PC-3 (cell line): ENCODE data around the gene RAC3. TPM values are rescaled to one million over a fixed set of nuclear protein-coding genes. Genes with fewer than 3 reads are reported as not detected.

ENCODE experiments used
- ATAC-seq: fragments of 200-7000 bp; cut with Tn5 transposase; 2 replicates; pipeline ENCODE4 v1.9.1; 2020; ENCODE audit warnings: mild to moderate bottlenecking, moderate library complexity
- BruUV-seq: library from RNA; stranded (reverse); fragments of 400-500 nt; replicated peaks from 2 replicates; lab custom pipeline; 2021; lab: Mats Ljungman, UMichigan
- CTCF ChIA-PET: fragments of 300-600 bp; sonication (Branson Sonifier 250); formaldehyde crosslinking; loops from one replicate; lab custom pipeline; 2022; ENCODE audit warnings: antibody characterized with exemption; lab: Charles Lee
- POLR2A ChIA-PET: fragments of 300-600 bp; sonication (Branson Sonifier 250); formaldehyde crosslinking; loops from one replicate; lab custom pipeline; 2022; ENCODE audit warnings: antibody characterized with exemption; ENCODE audit not compliant: unreplicated experiment; lab: Charles Lee
- DNase-seq: peaks from one replicate; pipeline ENCODE4 v3.0.0-alpha.2; 2015
- H2AFZ ChIP-seq: fragments of 300-600 bp; sonication (generic); 2 replicates; pipeline ENCODE4 v1.6.0; 2016; ENCODE audit warnings: antibody characterized with exemption, low read length
- H3F3A ChIP-seq: fragments of 300-600 bp; sonication (generic); one replicate; pipeline ENCODE4 v1.6.0; 2017; ENCODE audit warnings: antibody characterized with exemption, low read length, control low read depth, mild to moderate bottlenecking; ENCODE audit not compliant: unreplicated experiment
- H3K27ac ChIP-seq: fragments of 300-600 bp; sonication (generic); 2 replicates; pipeline ENCODE4 v1.5.1; 2016; ENCODE audit warnings: mild to moderate bottlenecking, low read length
- H3K27me3 ChIP-seq: fragments of 300-600 bp; sonication (generic); 2 replicates; pipeline ENCODE4 v1.6.1; 2016; ENCODE audit warnings: low read length, mixed read lengths
- H3K36me3 ChIP-seq: fragments of 300-600 bp; sonication (generic); 2 replicates; pipeline ENCODE4 v1.6.1; 2016; ENCODE audit warnings: low read depth, mixed run types, low read length, mixed read lengths
- H3K4me1 ChIP-seq: fragments of 300-600 bp; sonication (generic); 2 replicates; pipeline ENCODE4 v1.5.1; 2016; ENCODE audit warnings: low read length; ENCODE audit not compliant: insufficient read depth
- H3K4me2 ChIP-seq: fragments of 300-600 bp; sonication (generic); 2 replicates; pipeline ENCODE4 v1.6.0; 2016; ENCODE audit warnings: low read length
- H3K4me3 ChIP-seq: fragments of 300-600 bp; sonication (generic); 2 replicates; pipeline ENCODE4 v1.5.1; 2016; ENCODE audit warnings: mild to moderate bottlenecking, low read length, mixed read lengths
- H3K79me2 ChIP-seq: fragments of 300-600 bp; sonication (generic); 2 replicates; pipeline ENCODE4 v1.6.1; 2017; ENCODE audit warnings: low read length, mixed read lengths
- H3K9ac ChIP-seq: fragments of 300-600 bp; sonication (generic); 2 replicates; pipeline ENCODE4 v1.6.0; 2016; ENCODE audit warnings: mild to moderate bottlenecking, low read length
- H3K9me2 ChIP-seq: fragments of 300-600 bp; sonication (generic); replicated peaks from 2 replicates; pipeline ENCODE4 v1.6.1; 2016; ENCODE audit warnings: mixed run types, low read length, mixed read lengths
- H3K9me3 ChIP-seq: fragments of 300-600 bp; sonication (generic); 2 replicates; pipeline ENCODE4 v1.6.1; 2016; ENCODE audit warnings: low read length, mixed read lengths
- H4K20me1 ChIP-seq: fragments of 300-600 bp; sonication (generic); 2 replicates; pipeline ENCODE4 v1.6.1; 2016; ENCODE audit warnings: low read length, mixed read lengths
- EZH2 ChIP-seq: fragments of 300-600 bp; sonication (generic); IDR thresholded peaks from one replicate; pipeline ENCODE4 v1.6.1; 2017; ENCODE audit warnings: antibody characterized with exemption, mild to moderate bottlenecking, low read length; ENCODE audit not compliant: unreplicated experiment
- EZH2phosphoT487 ChIP-seq: fragments of 300-600 bp; sonication (generic); IDR thresholded peaks from 2 replicates; pipeline ENCODE4 v1.6.1; 2018; ENCODE audit warnings: mild to moderate bottlenecking, antibody characterized with exemption, low read length, borderline replicate concordance
- intact Hi-C: fragments of 100-400 bp; cut with micrococcal nuclease; formaldehyde crosslinking; loops from 2 replicates; pipeline ENCODE4 v1.9.0; 2023
- total RNA-seq: library from RNA; depleted of rRNA; stranded (reverse); fragments of >200 nt; gene quantifications from 2 replicates; pipeline ENCODE4 v1.2.3, GENCODE V29; 2014
- TF ChIP-seq, protein P1 (sequence below): fragments of 300-600 bp; sonication (generic); conservative IDR thresholded peaks from 2 replicates; pipeline ENCODE4 v1.5.1; 2017; ENCODE audit warnings: antibody characterized with exemption, low read depth, mild to moderate bottlenecking, low read length

Gene RAC3
- total RNA-seq, 1 experiment from 2014 or later: 52.2 TPM

DNA sequence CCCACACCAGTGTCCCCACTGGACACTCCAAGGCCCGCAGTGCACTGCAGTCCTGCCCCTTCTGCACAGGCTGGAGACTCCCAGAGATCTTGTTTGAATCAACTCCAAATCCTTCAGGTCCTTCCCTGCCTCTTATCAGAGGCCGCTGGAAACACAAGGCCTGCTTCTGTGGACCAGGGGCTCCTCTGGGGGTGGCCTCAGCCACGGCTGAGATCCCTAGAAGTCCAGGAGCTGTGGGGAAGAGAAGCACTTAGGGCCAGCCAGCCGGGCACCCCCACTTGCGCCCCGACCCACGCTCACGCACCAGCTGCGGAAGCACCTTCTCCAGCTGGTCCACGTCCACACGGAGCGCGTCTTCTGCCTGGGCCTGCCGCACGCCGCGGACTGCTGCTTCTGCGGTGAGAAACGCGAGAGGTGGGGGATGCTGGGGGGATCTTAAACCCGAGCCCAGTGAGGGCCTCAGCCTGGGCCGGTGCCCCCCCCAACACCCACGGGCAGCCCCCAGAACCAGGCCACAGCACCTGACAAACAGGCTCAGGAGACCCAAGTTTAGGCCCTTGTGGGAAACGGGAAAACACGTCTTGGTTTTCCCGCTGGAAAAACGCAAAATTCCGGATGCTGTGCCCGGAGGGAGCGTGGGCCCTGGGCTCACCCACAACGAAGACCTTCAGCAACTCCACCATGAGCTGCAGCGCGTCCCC is 12.3 kb upstream of the RAC3 start:
- H3K79me2 ChIP-seq: peaks cover 35% of the 10 kb centered on the region
- intact Hi-C loops: no loop called here
- H3K4me3 ChIP-seq: no peak overlapping the region
- no peak overlapping the region for H3K4me2 ChIP-seq
- no peaks in the 10 kb centered on the region for H3K27me3 ChIP-seq
- POLR2A ChIA-PET: no interaction called here
- H3K9ac ChIP-seq: no peak overlapping the region
- peaks cover 7% of the 10 kb centered on the region; the same call in 1 of the 2 replicates for H4K20me1 ChIP-seq
- H3K27ac ChIP-seq: no peak overlapping the region
- H3K4me1 ChIP-seq: peaks cover 15% of the 10 kb centered on the region; the same call in 1 of the 2 replicates
- CTCF ChIA-PET: interaction anchor here (0.6 to 4.8 kb wide), 2 partner anchors 15 to 59 kb away, joined by 3 to 40 read pairs; no protein-coding TSS in a partner anchor
- H3K9me3 ChIP-seq: no peaks in the 10 kb centered on the region
- ATAC-seq (no peak), DNase-seq (no peak)
- TF ChIP-seq, protein P1, sequence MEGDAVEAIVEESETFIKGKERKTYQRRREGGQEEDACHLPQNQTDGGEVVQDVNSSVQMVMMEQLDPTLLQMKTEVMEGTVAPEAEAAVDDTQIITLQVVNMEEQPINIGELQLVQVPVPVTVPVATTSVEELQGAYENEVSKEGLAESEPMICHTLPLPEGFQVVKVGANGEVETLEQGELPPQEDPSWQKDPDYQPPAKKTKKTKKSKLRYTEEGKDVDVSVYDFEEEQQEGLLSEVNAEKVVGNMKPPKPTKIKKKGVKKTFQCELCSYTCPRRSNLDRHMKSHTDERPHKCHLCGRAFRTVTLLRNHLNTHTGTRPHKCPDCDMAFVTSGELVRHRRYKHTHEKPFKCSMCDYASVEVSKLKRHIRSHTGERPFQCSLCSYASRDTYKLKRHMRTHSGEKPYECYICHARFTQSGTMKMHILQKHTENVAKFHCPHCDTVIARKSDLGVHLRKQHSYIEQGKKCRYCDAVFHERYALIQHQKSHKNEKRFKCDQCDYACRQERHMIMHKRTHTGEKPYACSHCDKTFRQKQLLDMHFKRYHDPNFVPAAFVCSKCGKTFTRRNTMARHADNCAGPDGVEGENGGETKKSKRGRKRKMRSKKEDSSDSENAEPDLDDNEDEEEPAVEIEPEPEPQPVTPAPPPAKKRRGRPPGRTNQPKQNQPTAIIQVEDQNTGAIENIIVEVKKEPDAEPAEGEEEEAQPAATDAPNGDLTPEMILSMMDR: no peak
- TF ChIP-seq EZH2 (no peak), EZH2phosphoT487 (no peak)
- H3K36me3 ChIP-seq: no peaks in the 10 kb centered on the region; the same call in 1 of the 2 replicates
- H3K9me2 ChIP-seq: no peaks in the 10 kb centered on the region
- no peaks in the 10 kb centered on the region for H3F3A ChIP-seq
- H2AFZ ChIP-seq: no peak overlapping the region
- TSS peak; percentile 33 for BruUV-seq

DNA sequence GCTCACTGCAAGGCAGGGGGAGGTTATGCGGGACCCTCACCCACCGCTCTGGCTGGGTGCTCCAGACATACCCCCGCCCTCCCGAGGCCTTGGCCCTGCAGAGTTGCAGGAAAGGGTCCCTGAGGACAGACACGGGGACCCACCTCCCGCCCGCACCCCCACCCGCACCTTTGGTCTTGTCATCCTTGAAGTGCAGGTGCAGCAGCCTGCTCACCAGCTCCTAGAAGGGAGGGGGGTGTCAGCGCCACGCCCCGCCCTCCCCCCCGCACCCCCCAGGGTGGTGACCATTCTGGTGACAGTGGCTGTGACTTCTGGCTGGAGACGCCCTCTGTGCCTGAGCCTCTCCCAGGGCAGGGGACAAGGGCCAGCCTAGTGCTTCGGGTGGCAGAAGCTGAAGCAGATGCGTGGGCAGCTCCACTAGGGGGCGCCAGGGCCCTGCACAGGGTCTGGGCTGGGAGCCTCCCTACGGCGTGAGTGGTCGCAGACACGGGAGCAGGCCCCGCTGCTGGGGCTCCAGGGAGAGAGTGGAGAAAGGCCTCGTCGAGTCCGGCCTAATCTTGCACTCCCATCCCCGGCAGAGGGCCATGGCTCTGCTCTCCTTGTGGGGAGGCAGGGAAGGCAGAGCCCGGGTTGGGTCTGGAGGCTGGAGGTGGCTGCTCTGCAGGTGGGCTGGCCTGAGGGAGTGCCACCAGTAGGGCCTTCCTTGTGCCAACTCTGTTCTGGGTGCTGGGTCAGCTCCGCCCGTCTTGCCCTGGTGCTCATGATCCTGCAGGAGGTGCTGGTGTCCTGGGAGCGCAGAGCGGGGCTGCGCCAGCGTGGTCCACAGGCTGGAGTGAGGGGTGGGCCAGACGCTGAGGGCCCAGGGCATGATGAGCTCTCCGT is 11.5 kb upstream of the RAC3 start:
- POLR2A ChIA-PET: no interaction called here
- H3K36me3 ChIP-seq: no peaks in the 10 kb centered on the region; the same call in 1 of the 2 replicates
- no peak overlapping the region for H2AFZ ChIP-seq
- TF ChIP-seq EZH2 (no peak), EZH2phosphoT487 (no peak)
- TF ChIP-seq, protein P1: peak; percentile 78
- peak overlapping the region; percentile 99; the same call in 1 of the 2 replicates for H3K4me2 ChIP-seq
- DNase-seq (peak; percentile 50), ATAC-seq (no peak)
- H3K27me3 ChIP-seq: no peaks in the 10 kb centered on the region
- no peak overlapping the region for H3K9ac ChIP-seq
- no TSS peak for BruUV-seq
- H4K20me1 ChIP-seq: peaks cover 7% of the 10 kb centered on the region; the same call in 1 of the 2 replicates
- H3K4me1 ChIP-seq: peaks cover 21% of the 10 kb centered on the region; the same call in 1 of the 2 replicates
- H3F3A ChIP-seq: no peaks in the 10 kb centered on the region
- peaks cover 43% of the 10 kb centered on the region for H3K79me2 ChIP-seq
- CTCF ChIA-PET: interaction anchor here (0.6 to 4.8 kb wide), 2 partner anchors 16 to 60 kb away, joined by 3 to 40 read pairs; no protein-coding TSS in a partner anchor
- H3K27ac ChIP-seq: no peak overlapping the region
- H3K9me3 ChIP-seq: no peaks in the 10 kb centered on the region
- no peaks in the 10 kb centered on the region for H3K9me2 ChIP-seq
- intact Hi-C loops: no loop called here
- H3K4me3 ChIP-seq: peak overlapping the region; percentile 100; the same call in 1 of the 2 replicates
